Measurements from ENCODE around the gene FASTK. TPM values are rescaled to one million over a fixed set of nuclear protein-coding genes. Genes with fewer than 3 reads are reported as not detected.

The FASTK gene
- total RNA-seq, 4 donors from 2014 or later: 43.0 to 83.6 (median 75.9) TPM

DNA sequence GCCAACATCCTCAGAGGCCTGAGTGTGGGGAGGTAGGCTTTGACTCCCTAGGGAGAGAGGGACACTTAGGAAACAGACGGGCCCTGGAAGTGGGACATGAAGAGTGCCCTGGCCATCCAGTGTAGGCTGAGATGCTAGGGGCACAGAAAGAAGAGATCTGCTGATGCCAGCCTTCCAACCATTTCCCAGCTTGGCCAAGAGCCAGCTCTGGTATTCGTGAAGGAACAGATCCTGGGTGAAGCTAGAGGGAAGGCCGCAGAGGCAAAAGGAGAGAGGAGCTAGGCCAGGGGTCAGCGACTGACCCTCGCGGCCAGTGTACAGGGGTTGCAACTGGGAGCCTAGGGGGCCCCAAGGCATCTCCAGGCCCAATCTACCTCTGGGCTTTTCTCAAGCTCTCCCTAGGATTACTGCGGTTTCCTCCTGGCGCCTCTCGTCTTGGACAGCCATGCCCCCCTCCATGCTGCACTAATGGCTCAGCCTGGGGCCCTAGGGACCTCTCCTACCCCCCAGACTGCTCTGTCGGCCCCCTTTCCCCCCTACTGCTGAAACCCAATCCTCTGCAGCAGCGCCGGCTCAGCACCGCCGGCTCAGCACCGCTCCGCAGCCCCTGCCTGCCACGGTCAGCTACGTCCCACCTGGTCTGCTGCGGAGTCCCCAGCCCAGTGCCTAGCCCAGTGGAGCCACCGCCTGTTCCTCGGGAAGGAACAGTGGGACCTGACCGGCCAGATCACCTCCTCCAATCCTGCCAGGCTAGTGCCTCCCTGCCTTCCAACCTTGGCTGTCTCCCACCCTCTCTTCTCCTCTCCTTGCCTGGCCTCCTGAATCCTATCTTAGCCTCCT, 32.4 kb downstream of the FASTK start, which contains the start of gene ASIC3:
Gene ASIC3, plus strand, starts transcription at position 556 of the 840 bp plus-strand sequence. CDS start 355 bp downstream, outside the sequence.
- WGBS, 2 donors: 76 to 79% methylated on average over 15 to 22 of the region's 22 CpGs

DNA sequence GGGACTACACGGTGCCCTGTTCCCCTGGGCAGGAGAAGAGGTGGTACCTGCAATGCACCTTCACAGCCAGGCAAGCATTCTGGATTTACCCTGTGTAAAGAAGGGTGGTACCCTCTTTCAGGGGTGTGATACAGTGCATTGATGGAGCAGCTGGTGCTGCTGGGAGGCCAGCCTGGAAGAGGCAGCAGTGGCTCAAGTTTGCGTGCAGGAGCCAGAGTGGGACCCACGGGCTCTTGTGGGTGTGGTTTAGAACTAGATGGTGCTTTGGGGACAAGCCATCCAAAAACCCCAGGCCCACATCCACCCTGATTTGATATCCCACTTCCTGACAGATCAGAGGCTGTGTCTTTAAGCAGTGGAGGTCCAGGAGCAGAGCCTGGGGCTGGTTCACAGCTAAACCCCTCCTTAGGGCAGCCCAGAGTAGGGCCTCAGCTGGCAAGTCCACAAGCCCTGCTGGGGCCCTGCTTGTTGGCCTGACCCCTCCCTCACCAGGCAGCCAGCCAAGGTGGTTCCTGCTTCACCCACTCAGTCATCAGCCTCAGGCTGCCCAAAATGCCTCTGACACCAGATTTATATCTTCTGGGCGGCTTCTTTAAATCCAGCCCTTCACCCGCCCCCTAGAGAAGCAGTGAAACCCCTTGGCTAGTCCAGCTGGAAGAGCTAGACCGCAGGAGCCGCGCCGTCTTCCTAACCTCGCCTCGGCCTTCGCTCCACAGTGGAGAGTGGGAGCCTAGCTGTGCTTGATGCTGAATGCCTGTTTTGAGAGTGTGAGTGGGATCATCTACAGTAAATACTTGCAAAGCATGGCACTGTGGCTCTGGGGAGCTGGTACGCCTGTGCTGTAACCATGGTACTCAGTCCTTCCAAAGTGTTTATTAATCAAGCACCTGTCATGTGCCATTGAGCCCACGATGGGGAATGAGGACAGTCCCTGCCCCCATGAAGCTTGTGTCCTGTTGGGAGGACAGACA, 33.7 kb downstream of the FASTK start:
- Histone ChIP-seq H3K9me3 (no peaks in the 10 kb centered on the region), H3K27me3 (peaks cover 0 to 19% (median 0%) of the 10 kb centered on the region in 4 donors), H3K36me3 (peaks cover 0 to 36% (median 0%) of the 10 kb centered on the region in 3 donors), H3K27ac (no peak overlapping the region), H3K4me1 (peaks cover 10 to 24% (median 11%) of the 10 kb centered on the region in 3 donors), H3K4me3 (no peak overlapping the region)
- DNase-seq: no peak
- intact Hi-C loops (cut with DNase I): no loop called here
- 20 to 26% methylated on average over 2 to 6 of the region's 14 CpGs for WGBS, 2 donors
- no peak for TF ChIP-seq POLR2A (IDR thresholded peaks at IDR 0.05)
- TF ChIP-seq, protein P1, sequence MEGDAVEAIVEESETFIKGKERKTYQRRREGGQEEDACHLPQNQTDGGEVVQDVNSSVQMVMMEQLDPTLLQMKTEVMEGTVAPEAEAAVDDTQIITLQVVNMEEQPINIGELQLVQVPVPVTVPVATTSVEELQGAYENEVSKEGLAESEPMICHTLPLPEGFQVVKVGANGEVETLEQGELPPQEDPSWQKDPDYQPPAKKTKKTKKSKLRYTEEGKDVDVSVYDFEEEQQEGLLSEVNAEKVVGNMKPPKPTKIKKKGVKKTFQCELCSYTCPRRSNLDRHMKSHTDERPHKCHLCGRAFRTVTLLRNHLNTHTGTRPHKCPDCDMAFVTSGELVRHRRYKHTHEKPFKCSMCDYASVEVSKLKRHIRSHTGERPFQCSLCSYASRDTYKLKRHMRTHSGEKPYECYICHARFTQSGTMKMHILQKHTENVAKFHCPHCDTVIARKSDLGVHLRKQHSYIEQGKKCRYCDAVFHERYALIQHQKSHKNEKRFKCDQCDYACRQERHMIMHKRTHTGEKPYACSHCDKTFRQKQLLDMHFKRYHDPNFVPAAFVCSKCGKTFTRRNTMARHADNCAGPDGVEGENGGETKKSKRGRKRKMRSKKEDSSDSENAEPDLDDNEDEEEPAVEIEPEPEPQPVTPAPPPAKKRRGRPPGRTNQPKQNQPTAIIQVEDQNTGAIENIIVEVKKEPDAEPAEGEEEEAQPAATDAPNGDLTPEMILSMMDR (IDR thresholded peaks at IDR 0.05): no peak

More for the DNA sequence above, 32.4 kb downstream of the FASTK start, which contains the start of gene ASIC3:
- TF ChIP-seq, protein P1 (IDR thresholded peaks at IDR 0.05): no peak
- TF ChIP-seq POLR2A (IDR thresholded peaks at IDR 0.05): no peak
- no peak for DNase-seq
- Histone ChIP-seq H3K4me1 (peaks cover 10 to 24% (median 11%) of the 10 kb centered on the region in 3 donors), H3K27me3 (peaks cover 0 to 19% (median 0%) of the 10 kb centered on the region in 4 donors), H3K27ac (no peak within 1 kb of the TSS), H3K4me3 (no peak within 1 kb of the TSS), H3K9me3 (no peaks in the 10 kb centered on the region), H3K36me3 (peaks cover 0 to 29% (median 0%) of the 10 kb centered on the region in 3 donors)
- intact Hi-C loops (cut with DNase I): no loop called here

DNA sequence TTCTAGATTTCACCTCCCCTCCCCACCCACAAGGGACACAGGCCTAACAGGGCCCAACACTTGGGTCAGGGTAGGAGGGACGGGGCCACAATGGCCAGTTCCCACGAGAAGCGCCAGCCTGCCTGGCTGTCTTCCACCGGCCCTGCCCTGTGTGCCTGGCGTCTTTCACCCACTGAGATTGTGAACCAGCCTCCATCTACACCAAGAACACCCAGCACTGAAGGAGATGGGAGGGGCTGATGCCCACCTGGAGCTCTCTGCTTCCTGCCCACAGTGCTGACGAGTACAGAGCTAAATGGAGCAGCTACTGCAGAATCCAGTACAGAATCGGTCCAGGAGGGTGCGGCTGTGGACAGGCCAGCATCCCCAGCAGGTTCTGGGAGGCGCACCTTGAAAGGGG, 34.6 kb downstream of the FASTK start:
- Histone ChIP-seq H3K36me3 (peaks cover 0 to 46% (median 8%) of the 10 kb centered on the region in 3 donors), H3K27ac (no peak overlapping the region), H3K4me1 (peaks cover 3 to 17% (median 7%) of the 10 kb centered on the region in 3 donors), H3K4me3 (no peak overlapping the region), H3K27me3 (peaks cover 0 to 12% (median 0%) of the 10 kb centered on the region in 4 donors), H3K9me3 (no peaks in the 10 kb centered on the region)
- no peak for DNase-seq
- TF ChIP-seq, protein P1 (IDR thresholded peaks at IDR 0.05): no peak
- TF ChIP-seq POLR2A (IDR thresholded peaks at IDR 0.05): no peak
- intact Hi-C loops (cut with DNase I): no loop called here
- 92% methylated on average over 2 of the region's 9 CpGs; no CpG with 5 or more reads in 1 of the 2 donors for WGBS, 2 donors

DNA sequence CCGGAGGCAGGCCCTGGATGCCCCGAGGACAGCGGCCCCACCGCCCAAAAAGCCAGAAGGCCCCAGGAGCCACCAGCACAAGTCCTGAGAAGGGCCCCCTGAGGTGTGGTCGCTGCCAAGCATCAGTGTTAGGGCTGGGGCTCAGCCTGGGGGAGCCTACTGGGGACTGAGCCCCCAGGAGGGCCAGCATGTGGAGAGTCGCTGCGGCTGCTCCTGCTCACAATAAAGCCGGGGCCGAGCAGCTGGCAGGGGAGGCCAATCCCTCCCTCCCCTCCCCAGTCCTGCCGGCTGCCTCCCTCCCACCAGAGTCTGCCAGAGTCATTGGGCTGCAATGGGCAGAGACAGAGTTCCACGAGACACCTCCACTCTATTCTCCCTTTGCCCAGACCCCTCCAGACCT, 35.3 kb downstream of the FASTK start:
- H3K4me1 ChIP-seq: peaks cover 0 to 13% (median 5%) of the 10 kb centered on the region in 3 donors
- no peaks in the 10 kb centered on the region for H3K9me3 ChIP-seq
- H3K4me3 ChIP-seq: no peak overlapping the region
- intact Hi-C loops (cut with DNase I): no loop called here
- no peak for DNase-seq
- peaks cover 0 to 48% (median 8%) of the 10 kb centered on the region in 3 donors for H3K36me3 ChIP-seq
- TF ChIP-seq, protein P1 (IDR thresholded peaks at IDR 0.05): no peak
- TF ChIP-seq POLR2A (IDR thresholded peaks at IDR 0.05): no peak
- 100% methylated on average over 1 of the region's 11 CpGs; no CpG with 5 or more reads in 1 of the 2 donors for WGBS, 2 donors
- peaks cover 0 to 5% (median 0%) of the 10 kb centered on the region in 4 donors for H3K27me3 ChIP-seq
- H3K27ac ChIP-seq: no peak overlapping the region
